Measurements from ENCODE around the gene SBNO2.

- TF ChIP-seq SIN3A (IDR thresholded peaks at IDR 0.05; ENCODE audit: borderline replicate concordance, low read depth, low read length): no peak
- no peak for TF ChIP-seq CTCF (IDR thresholded peaks at IDR 0.05)
These were observed 25.5 kb upstream of the SBNO2 start for GRCh38 chr19:1199531-1199930.

Measured in SK-N-SH (cell line).